HG02981 (cell line): ENCODE results near the gene SPATC1L.

ENCODE experiments used
- ATAC-seq: cut with Tn5 transposase; IDR thresholded peaks from one replicate; pipeline ENCODE4 v1.9.1; 2021; ENCODE audit warnings: mild to moderate bottlenecking, moderate library complexity; ENCODE audit not compliant: unreplicated experiment

Gene SPATC1L

GRCh38 chr21:46122758-46123683 is 61.2 kb downstream of the SPATC1L start:
- no peak for ATAC-seq

GRCh38 chr21:46122237-46122671 is 62.0 kb downstream of the SPATC1L start:
- ATAC-seq = no peak

- no peak for ATAC-seq
Observed at GRCh38 chr21:46121286-46122221, 62.7 kb downstream of the SPATC1L start.

- no peak for ATAC-seq
Observed at GRCh38 chr21:46120301-46121285, 63.7 kb downstream of the SPATC1L start.

GRCh38 chr21:46119637-46120271 is 64.5 kb downstream of the SPATC1L start:
- ATAC-seq = no peak

- no peak for ATAC-seq
Observed at GRCh38 chr21:46119144-46119636, 65.1 kb downstream of the SPATC1L start.

- no peak for ATAC-seq
Observed at GRCh38 chr21:46118316-46119143, 65.7 kb downstream of the SPATC1L start.

GRCh38 chr21:46117586-46118315 is 66.5 kb downstream of the SPATC1L start:
- no peak for ATAC-seq

GRCh38 chr21:46116776-46117585 is 67.3 kb downstream of the SPATC1L start:
- ATAC-seq = no peak

- no peak for ATAC-seq
Observed at GRCh38 chr21:46116189-46116775, 68.0 kb downstream of the SPATC1L start.

GRCh38 chr21:46115441-46116188 is 68.6 kb downstream of the SPATC1L start:
- ATAC-seq = no peak

- ATAC-seq = no peak
Observed at GRCh38 chr21:46114963-46115362, 69.3 kb downstream of the SPATC1L start.

GRCh38 chr21:46113497-46114176 is 70.6 kb downstream of the SPATC1L start:
- ATAC-seq = no peak

GRCh38 chr21:46112725-46113215 is 71.5 kb downstream of the SPATC1L start:
- ATAC-seq = no peak
